ACHN (cell line): ENCODE measurements around the gene SOBP.
"Not testable (repeated sequence)": the region's sequence is repeated elsewhere in the genome, so short reads cannot be mapped to it uniquely, and the experiment has no call there.

Experiments used
- DNase-seq: peaks from one replicate; pipeline ENCODE4 v3.0.0-alpha.2; 2015
- in situ Hi-C: cut with HindIII; loops from 2 replicates; pipeline ENCODE4 v1.10.0; 2017; ENCODE audit warnings: low sequenced_read_pairs, low pct_ligation_motif_present, low pct_unique_long_range_greater_than_20kb

Gene SOBP

DNA sequence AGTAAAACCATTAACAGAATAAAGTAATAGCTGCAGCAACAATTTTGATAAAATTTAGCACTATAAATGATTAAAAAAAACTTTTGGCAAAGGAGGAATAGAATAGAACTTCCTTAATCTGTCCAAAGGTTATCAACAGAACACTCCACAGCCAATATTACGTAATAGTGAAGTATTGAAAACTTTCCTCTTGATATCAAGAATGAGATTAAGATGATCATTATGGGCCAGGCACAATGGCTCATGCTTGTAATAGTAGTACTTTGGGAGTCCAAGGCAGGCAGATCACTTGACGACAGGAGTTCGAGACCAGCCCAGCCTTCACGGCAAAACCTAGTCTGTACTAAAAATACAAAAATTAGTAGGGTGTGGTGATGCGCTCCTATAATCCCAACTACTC is 26.0 kb downstream of the SOBP start:
- in situ Hi-C loops: no loop called here
- DNase-seq: no peak

GRCh38 chr6:107517274-107517673 is 27.4 kb downstream of the SOBP start:
- in situ Hi-C loops: no loop called here
- no peak for DNase-seq

DNA sequence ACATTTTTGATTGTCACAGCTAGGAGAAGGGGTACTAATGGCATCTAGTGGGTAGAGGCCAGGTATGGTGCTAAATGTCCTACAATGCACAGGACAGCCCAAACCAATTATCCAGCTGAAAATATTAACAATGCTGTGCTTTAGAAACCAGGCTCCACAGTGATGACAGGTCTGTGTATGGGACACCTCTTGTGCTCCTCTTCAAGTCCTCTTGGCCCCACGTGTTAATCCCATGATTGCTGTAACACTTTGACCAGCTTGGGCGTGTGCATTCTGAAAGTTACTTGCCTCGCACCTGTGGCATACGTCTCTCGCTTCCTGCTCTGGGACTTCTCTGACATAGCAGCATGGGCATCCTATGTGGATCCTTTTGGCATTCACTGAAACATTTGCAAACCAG is 29.3 kb downstream of the SOBP start:
- in situ Hi-C loops, DNase-seq: not testable (repeated sequence)

DNA sequence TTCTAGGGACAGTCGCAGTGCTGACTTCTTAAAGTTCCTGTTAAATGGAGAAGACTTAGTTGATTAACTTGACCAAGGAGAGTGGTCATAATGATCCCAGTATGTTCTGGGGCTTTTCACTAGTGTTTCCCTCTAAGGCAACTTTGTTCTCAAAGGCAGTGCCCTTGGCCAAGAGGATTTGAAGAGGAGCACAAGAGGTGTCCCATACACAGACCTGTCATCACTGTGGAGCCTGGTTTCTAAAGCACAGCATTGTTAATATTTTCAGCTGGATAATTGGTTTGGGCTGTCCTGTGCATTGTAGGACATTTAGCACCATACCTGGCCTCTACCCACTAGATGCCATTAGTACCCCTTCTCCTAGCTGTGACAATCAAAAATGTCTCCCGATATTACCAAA is 30.8 kb downstream of the SOBP start:
- DNase-seq, in situ Hi-C loops: not testable (repeated sequence)

DNA sequence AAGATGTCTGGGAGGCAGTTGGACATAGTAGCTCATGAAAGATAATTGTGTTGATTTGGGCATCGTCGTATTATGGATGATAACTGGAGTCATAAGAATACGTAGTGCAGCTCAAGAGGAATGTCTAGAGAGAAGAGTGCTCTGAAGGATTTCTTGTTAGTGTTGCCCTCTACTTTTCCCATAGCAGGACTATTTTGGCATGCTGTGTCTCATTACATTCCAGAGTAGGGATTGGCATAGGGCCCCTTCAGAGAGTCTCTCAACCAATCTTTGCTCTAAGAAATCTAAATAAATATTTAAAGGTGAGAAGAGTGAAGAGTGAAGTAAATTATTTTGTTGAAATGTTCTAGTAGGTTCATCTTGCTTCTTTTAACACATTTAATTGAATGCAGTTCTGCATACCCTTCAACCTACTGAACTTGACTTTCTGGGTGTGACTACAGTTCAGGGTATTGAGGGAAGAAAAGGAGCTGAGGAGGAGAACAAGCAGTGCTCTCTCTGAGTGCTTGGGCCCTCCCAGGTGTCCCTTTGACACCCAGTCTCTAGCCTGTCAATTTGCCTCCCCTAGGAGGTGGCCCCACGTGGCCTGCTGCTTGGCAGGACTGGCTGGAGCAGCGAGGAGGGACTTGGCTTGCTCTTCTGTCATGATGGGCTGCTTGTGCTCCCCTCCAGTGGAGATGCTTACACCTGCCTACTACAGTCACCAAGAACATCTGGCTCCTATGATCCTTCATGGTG is 33.3 kb downstream of the SOBP start:
- in situ Hi-C loops: no loop called here
- no peak for DNase-seq

- DNase-seq: no peak
- in situ Hi-C loops: no loop called here
These were observed 33.9 kb downstream of the SOBP start for GRCh38 chr6:107523794-107524193.

GRCh38 chr6:107524626-107525025 is 34.7 kb downstream of the SOBP start:
- DNase-seq: no peak
- in situ Hi-C loops: no loop called here

DNA sequence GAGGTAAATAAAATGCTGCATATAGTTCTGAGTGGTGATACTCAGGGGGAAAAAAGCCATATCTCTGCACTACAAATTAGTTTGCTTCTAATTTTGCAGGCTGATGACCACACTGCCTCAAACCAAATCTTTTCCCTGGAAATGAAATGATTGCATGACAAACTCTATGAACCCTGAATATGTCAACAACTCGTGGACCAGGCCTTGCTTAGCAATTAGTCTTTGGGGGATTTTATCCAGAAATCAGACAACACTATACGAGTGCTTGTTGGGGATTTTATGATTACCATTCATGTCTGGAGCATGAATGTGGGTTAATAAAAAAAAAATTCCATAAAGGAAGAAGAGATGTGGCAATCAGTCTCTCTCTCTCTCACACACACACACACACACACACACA is 42.0 kb downstream of the SOBP start:
- in situ Hi-C loops: no loop called here
- no peak for DNase-seq

DNA sequence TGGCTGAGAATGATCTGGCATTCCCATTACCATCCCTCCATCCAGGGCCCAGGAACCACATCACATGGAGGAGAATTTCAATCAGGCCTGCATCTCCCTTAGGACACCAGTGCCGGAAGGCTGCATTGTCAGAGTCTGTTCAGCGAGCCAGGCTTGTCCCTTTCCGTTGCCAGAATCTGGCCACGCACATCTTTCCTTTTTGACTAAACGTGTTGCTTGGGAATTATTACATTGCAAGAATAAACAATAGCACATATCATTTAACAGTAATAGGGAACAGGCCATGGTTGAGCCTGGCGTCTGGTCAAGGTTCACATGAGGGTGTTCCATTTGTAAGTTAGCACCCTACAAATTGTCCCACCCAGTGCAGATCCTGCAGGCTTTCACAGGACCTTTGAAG is 42.8 kb downstream of the SOBP start:
- in situ Hi-C loops: no loop called here
- no peak for DNase-seq

DNA sequence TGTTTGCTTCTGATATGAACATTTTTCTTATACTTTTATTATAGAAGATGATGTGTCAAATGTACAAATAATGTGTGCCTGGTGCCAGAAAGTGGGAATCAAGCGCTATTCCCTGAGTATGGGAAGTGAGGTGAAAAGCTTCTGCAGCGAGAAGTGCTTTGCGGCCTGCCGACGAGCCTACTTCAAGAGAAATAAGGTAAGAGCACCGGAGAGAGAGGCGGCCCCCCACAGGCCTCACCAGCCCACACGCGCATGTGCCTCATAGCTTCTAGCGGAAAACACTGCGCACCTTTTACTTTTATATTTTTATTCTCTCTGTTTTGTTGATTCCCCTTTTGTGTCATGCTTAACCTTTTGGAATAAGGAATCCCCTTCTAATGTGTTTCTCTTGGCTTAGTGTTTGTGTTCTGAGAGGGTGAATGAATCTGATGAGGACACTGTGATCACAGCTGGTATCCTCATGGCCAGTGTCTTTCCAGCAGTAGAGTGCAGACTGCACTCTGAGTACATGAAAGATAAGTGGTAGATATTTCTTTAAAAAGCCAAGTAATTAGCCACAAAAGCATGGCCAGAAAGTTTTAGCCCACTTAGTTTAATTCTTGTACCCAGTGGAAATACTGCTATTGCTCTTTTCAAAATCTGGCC is 43.6 kb downstream of the SOBP start:
- in situ Hi-C loops: no loop called here
- DNase-seq: no peak

- no peak for DNase-seq
- in situ Hi-C loops: no loop called here
These were observed 44.7 kb downstream of the SOBP start for GRCh38 chr6:107534571-107535141.

- DNase-seq: no peak
- in situ Hi-C loops: no loop called here
These were observed 45.7 kb downstream of the SOBP start for GRCh38 chr6:107535626-107536025.

DNA sequence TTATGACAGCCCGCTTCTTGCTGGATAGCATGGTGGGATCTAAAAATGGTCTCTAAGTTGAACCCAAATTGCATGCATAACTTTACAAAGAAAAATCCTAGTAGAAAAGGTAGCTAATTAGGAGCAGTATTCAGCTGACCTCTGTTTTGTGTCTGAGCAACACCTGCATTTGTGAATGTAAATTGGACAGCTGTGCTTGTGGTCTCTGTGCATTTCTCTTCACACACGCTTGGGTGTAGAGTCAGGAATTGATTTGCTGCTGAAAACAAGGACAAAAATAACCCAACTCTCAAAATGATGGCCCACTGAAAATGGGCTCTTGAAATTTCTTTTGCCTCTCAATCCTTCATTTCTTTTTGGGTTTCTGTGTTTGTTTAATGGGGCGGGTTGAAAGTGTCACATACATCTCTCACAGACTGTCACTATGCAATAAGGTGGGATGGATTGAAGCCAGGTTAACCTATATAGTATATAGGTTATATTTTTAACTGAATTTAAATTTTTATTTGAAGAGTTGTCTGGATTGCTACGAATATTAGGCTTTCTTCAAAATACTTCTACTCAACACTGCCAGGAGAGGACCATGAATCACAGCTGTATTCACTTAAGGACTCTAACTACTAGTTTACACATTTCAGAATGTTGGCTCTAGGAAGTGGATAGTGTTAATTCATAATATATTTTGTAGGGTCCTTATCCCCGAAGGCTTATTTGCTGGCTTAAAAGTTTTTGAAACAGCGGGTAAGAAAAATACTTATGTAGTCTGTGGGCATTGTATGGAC is 46.5 kb downstream of the SOBP start:
- DNase-seq: no peak
- in situ Hi-C loops: no loop called here

DNA sequence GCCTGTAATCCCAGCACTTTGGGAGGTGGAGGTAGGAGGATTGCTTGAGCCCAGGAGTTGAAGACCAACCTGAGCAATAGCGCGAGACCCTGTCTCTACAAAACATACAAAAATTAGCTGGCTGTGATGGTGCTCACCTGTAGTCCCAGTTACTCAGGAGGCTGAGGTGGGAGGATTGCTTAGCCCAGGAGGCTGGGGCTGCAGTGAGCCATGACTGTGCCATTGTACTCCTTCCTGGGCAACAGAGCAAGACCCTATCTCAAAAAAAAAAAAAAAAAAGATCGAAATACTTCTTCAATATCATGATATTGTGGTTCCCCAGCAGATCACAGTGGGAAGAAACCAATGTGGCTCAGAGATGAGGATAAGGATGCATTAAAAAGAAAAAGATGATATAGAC is 47.6 kb downstream of the SOBP start:
- DNase-seq: no peak
- in situ Hi-C loops: no loop called here

DNA sequence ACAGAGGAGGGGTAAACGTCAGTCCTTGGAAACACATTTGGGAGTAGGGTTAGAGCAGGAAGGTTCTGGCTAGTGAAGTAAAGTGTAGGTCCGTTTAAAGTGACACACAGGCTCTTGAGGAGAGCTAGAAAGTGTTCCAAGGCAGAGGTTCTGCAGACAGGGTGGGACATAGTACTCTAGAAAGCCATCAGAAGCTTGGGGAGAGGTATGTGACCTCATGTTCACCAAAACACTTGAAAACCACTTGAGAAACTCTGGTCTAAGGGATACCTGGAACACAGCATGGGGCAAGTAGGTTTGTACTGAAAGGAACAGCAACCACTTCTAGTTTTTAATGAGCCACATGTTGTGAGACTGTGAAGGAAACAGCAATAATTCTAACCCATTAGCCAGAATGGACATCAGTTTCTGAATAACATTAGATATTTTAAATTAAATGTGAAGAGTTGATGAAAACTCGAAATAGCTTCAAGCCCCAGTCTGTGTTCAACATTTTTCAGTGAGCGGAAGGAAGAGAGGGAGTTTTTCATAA is 49.0 kb downstream of the SOBP start:
- in situ Hi-C loops: no loop called here
- DNase-seq: no peak

- DNase-seq: peak; percentile 35
- in situ Hi-C loops: no loop called here
These were observed 49.5 kb downstream of the SOBP start for GRCh38 chr6:107539409-107539808.

DNA sequence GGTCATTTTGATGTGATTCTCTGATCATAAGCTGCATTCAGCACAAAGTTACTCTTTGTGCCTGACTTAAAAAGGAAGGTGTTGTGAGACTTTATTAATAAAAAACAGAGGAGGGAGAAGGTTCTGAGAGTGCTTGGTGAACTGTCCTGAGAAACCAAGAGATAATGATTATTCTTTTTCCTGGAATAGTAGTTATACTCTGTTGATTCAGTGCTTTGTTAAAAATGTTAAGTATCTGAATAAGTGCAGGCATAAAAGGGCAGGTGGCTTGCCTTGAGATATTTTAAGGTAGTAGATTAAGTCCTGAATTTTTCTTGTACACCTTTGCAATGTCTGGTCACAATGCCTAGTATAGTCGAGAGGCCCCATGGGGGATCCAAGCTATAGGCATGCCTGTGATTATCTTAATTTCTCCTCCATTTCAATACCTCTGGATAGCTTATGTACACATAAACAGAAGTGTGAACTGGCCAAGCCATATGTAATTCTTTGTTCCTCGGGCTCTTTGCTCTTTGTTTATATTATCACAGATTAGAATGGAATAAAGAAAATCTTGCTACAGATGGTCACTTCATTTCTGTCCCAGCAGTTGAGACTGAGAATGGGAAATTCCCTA is 50.0 kb downstream of the SOBP start:
- in situ Hi-C loops: no loop called here
- no peak for DNase-seq

GRCh38 chr6:107540465-107540857 is 50.5 kb downstream of the SOBP start:
- in situ Hi-C loops: no loop called here

GRCh38 chr6:107542192-107542668 is 52.3 kb downstream of the SOBP start:
- no peak for DNase-seq
- in situ Hi-C loops: no loop called here

More at GRCh38 chr6:107540465-107540857, 50.5 kb downstream of the SOBP start:
- no peak for DNase-seq
